GM18909 (cell line): Measurements from ENCODE around the gene ADAM19.

Experiments used
- ATAC-seq: cut with Tn5 transposase; IDR thresholded peaks from one replicate; pipeline ENCODE4 v1.9.1; 2021; ENCODE audit warnings: mild to moderate bottlenecking; ENCODE audit not compliant: unreplicated experiment, poor library complexity

ADAM19 gene

DNA sequence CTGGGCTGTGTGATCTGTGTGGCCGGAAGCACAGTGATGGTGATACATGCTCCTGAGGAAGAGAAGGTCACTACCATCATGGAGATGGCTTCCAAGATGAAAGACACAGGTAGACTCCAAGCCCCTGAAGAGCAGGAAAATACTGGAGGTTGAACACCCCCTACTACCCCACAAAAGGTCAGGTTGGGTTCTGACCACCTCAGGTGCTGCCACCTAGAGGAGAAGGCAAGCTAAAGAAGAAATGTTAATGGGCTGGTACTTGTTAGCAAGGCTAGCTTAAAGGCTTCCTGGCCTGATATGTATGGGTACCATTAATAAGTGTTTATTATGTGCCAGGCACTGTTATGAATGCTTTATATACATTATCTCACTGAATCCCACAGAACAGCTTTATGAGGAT lies 103.9 kb downstream of the ADAM19 start:
- ATAC-seq = peak; percentile 46

GRCh38 chr5:157470631-157471030 lies 104.9 kb downstream of the ADAM19 start:
- ATAC-seq = no peak

DNA sequence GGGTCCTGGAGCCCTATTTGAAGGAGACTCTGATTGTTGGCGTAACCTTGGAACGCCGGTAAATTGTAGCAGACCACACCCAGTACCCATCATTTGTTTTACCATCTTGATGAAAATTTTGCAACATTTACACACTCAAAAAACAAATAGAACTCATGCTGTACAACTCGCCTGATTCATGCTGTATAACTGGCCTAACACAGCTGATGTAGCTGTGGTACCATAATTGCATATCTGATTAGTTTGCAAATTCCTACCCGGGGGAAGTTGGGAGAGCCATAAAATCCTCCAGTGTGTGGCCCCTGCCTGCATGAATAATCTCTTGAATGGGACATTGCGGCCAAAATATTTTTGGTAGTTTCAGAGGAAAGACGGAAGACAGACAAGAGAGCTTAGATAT lies 105.9 kb downstream of the ADAM19 start:
- no peak for ATAC-seq

- no peak for ATAC-seq
Observed at GRCh38 chr5:157469073-157469472, 106.5 kb downstream of the ADAM19 start.

DNA sequence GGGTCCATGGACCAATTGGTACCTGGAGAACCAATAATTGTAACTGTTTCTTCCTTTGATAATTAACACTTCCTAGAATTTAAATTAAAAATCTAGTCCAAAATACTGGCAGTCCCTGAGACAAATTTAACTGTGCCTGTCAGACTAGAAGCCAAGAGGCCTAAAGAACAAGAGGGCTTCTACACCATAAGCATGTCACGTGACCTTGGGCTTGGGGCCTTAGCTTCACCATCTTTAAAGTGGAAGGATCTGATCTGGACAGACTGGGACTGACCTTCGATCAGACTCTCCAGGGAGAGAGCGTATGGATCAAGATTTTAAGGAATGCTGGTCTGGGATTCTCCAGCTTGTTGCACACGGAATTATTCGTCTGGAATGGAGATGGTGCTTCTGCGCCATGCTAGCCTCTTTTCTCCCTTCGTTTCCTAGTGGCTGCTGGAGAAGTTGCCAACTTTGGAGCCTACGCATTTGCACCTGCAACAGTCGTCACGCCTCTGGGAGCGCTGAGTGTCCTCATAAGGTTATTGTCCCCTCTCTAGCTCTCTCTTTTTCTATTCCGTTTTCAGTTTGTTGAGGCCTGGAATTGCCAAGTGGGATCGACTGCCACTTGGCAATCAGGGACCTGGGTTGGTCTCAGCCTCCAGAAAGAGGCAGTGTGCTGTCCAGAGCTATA lies 107.1 kb downstream of the ADAM19 start:
- ATAC-seq = no peak

GRCh38 chr5:157464519-157465171 lies 110.9 kb downstream of the ADAM19 start:
- peak; percentile 84 for ATAC-seq

GRCh38 chr5:157463621-157464518 lies 111.7 kb downstream of the ADAM19 start:
- no peak for ATAC-seq

DNA sequence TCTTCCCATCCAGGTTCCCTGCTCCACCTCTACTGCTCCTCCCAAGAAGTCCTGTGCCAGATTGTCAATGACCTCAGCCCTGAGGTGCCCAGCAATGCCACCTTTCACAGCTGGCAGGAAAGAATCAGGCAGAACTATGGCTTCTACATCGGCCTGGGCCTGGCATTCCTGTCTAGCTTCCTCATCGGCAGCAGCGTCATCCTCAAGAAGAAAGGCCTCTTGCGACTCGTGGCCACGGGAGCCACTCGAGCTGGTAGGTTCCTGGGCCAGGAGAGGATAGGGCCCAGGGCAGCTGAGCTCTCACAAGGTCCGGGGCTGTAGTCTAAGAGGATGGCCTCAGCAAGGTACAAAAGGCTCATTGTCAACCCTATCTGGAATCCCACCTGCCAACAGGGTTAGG lies 112.5 kb downstream of the ADAM19 start:
- ATAC-seq = no peak

- ATAC-seq = no peak
Observed at GRCh38 chr5:157460921-157461792, 114.4 kb downstream of the ADAM19 start.

GRCh38 chr5:157459715-157460599 lies 115.6 kb downstream of the ADAM19 start, which contains the start of gene NIPAL4:
NIPAL4 (plus strand) TSS chr5:157460213; CDS start chr5:157460321, 108 bp downstream.
- ATAC-seq = no peak

DNA sequence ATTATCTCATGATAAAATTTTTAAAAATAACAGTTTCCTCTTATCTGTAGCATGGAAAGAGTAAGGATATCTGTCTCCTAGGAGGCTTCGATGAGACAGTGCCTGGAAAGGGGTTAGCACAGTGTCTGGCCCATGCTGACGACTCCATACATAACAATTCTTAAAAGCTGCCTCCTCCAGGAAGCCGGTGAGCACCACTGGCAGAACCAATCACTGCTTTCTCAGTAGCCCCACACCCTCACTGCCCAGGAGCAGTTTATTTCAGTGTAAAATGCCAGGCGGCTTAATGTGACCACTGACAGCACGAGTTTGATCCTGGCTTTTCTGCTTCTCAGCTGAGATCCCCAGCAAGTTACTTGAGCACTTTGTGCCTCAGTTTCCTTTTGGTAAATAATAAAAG lies 116.7 kb downstream of the ADAM19 start:
- no peak for ATAC-seq

GRCh38 chr5:157457391-157457790 lies 118.2 kb downstream of the ADAM19 start:
- ATAC-seq = no peak

- no peak for ATAC-seq
Observed at GRCh38 chr5:157456301-157456700, 119.3 kb downstream of the ADAM19 start.

DNA sequence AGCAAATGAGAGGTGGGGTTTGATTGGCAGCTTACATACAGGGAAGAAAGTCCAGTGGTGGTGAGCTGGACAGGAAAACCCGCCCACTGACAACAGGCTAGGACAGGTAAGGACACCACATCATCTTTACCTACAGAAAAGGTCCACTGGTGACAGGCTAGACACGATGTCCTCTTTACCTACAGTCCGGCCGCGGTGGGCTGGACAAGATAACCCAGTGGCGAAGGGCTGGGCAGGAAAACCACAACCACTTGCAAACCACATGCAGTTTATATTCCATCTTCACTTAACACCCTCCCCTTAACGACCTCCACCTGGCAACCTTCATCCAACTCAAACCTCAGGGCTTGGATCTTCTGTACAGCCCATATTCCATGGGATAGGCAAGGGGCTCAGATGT lies 120.5 kb downstream of the ADAM19 start:
- no peak for ATAC-seq

- ATAC-seq = no peak
Observed at GRCh38 chr5:157454273-157454672, 121.3 kb downstream of the ADAM19 start.

DNA sequence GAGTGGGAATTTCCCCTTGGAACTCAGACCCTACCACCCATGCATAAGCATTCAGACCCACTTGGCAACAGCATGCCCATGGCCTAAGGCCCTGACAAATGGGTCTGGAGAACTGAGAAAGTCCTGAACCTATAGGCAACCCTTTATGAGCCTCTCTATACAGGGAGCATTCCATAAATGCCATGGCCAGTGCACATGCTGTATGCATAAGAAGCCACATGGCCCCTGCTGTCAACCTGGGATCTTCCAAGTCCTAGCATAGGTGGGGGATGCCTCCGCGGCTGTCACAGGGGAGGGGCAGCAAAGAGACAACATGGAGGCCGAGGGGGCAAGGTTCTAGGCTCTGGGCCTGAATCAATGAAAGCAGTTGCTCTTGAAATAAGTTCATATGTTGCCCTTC lies 123.8 kb downstream of the ADAM19 start:
- no peak for ATAC-seq

- no peak for ATAC-seq
Observed at GRCh38 chr5:157450024-157450423, 125.6 kb downstream of the ADAM19 start.

- ATAC-seq = no peak
Observed at GRCh38 chr5:157449011-157449723, 126.4 kb downstream of the ADAM19 start.
